GM06990 (cell line): ENCODE results near the gene TSC22D1.

ENCODE experiments used
- DNase-seq: peaks from one replicate; pipeline ENCODE4 v3.0.0-alpha.2; 2011; ENCODE audit not compliant: insufficient read length; ENCODE audit errors: extremely low read depth
- H3K27me3 ChIP-seq: replicated peaks from 2 replicates; pipeline ENCODE4 v1.6.0; 2011; ENCODE audit warnings: low read length; ENCODE audit not compliant: control insufficient read depth, insufficient read depth
- H3K36me3 ChIP-seq: 2 replicates; pipeline ENCODE4 v1.5.1; 2011; ENCODE audit warnings: low read length; ENCODE audit not compliant: control insufficient read depth, insufficient read depth
- H3K4me3 ChIP-seq: replicated peaks from 2 replicates; pipeline ENCODE4 v1.5.1; 2011; ENCODE audit warnings: low read depth, mild to moderate bottlenecking, control low read depth, low read length
- CTCF ChIP-seq: IDR thresholded peaks from 2 replicates; pipeline ENCODE4 v1.5.1; 2011; ENCODE audit warnings: low read length, control low read depth, mild to moderate bottlenecking, inconsistent platforms; ENCODE audit not compliant: insufficient read depth, poor library complexity, severe bottlenecking

The TSC22D1 gene

GRCh38 chr13:44592216-44592847 lies 16.2 kb upstream of the TSC22D1 start:
- no peak for TF ChIP-seq CTCF
- Histone ChIP-seq H3K36me3 (no peaks in the 10 kb centered on the region), H3K27me3 (no peaks in the 10 kb centered on the region), H3K4me3 (no peak overlapping the region)
- no peak for DNase-seq

GRCh38 chr13:44591316-44591715 lies 15.2 kb upstream of the TSC22D1 start:
- no peaks in the 10 kb centered on the region for H3K27me3 ChIP-seq
- TF ChIP-seq CTCF, result no peak
- no peak for DNase-seq
- no peaks in the 10 kb centered on the region for H3K36me3 ChIP-seq
- no peak overlapping the region for H3K4me3 ChIP-seq

- H3K27me3 ChIP-seq, result no peaks in the 10 kb centered on the region
- H3K36me3 ChIP-seq, result no peaks in the 10 kb centered on the region
- no peak for DNase-seq
- no peak for TF ChIP-seq CTCF
- H3K4me3 ChIP-seq, result no peak overlapping the region
These were observed 7.0 kb upstream of the TSC22D1 start for GRCh38 chr13:44583137-44583536.

GRCh38 chr13:44578067-44578400 lies 1.9 kb upstream of the TSC22D1 start:
- TF ChIP-seq CTCF, result no peak
- Histone ChIP-seq H3K27me3 (no peaks in the 10 kb centered on the region; the same call in 1 of the 2 replicates), H3K4me3 (peak overlapping the region; percentile 77), H3K36me3 (no peaks in the 10 kb centered on the region)
- DNase-seq, result no peak

GRCh38 chr13:44577236-44578066 lies 1.3 kb upstream of the TSC22D1 start:
- DNase-seq, result peak; percentile 94
- no peaks in the 10 kb centered on the region; the same call in 1 of the 2 replicates for H3K27me3 ChIP-seq
- peak overlapping the region; percentile 77 for H3K4me3 ChIP-seq
- H3K36me3 ChIP-seq, result no peaks in the 10 kb centered on the region
- no peak for TF ChIP-seq CTCF
